GM21737 (cell line): ENCODE data around the gene RPTOR.
"Not testable (repeated sequence)": the region's sequence is repeated elsewhere in the genome, so short reads cannot be mapped to it uniquely, and the experiment has no call there.

ENCODE experiments used
- ATAC-seq: cut with Tn5 transposase; IDR thresholded peaks from one replicate; pipeline ENCODE4 v1.9.1; 2021; ENCODE audit warnings: mild to moderate bottlenecking, moderate library complexity; ENCODE audit not compliant: unreplicated experiment

The RPTOR gene

DNA sequence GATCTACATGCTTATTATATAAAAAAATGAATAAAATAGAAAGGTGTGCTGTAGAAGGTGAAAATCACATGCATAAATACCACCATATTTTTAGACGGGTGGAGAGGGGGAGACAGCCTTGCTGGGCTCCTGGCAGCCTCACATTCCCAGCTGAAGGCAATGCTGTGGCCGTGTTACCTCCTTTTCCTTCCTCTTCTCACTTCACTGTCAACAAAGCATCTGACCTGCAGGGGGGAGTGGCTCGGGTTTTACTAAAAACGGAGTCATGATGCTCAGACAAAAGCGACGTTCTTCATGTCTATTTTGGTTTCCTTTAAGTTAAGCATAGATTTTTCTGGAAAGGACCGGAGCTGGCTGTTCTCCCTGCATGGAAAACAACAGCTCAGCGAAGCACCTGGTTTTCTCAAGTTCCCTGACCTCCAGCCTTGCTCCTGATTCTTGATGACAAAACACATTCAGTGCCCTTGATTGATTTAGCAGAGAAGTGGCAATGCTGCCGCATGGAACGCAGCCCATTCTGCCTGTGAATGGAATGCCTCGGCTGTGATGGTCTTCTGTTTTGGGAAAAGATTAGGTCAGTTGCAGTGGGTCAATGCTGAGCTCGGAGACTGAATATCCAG is 5.5 kb upstream of the RPTOR start:
- no peak for ATAC-seq

GRCh38 chr17:80545499-80545826 is 825 bp downstream of the RPTOR start:
- ATAC-seq = no peak

- ATAC-seq = no peak
Observed at GRCh38 chr17:80546267-80546666, 1.6 kb downstream of the RPTOR start.

- ATAC-seq = no peak
Observed at GRCh38 chr17:80552523-80552922, 7.9 kb downstream of the RPTOR start.

- ATAC-seq = no peak
Observed at GRCh38 chr17:80555266-80555665, 10.6 kb downstream of the RPTOR start.

DNA sequence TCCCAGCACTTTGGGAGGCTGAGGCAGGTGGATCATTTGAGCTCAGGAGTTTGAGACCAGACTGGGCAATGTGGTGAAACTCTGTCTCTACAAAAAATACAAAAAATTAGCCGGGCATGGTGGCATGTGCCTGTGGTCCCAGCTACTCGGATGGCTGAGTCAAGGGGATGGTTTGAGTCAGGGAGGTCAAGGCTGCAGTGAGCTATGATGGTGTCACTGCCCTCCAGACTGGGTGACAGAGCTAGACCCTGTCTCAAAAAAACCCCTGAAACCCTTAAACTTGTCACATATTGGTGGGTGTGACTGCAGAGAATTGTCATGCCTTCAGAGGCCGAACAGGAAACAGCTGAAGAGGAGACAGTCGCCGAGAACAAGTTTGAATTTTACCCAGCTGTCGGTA is 13.4 kb downstream of the RPTOR start:
- no peak for ATAC-seq

DNA sequence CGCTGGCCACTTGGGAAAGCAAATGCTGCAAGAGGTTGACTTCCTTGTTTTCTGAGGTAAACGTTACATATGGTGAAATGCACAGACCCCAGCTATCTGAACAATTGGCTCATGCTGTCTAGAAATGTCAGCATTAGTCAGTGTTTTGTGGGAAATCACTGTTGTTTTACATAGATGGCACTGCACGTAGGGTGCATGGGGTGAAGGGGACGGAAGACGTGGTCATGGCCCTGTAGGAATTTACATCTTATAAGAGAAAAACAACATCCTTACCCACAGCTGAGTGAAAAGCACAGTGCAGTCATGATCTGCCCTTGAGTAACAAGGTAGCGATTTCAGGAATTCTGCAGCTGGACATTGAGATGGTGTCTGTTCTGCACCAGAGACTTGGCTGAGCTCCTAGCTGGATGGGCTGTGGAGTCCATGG is 15.2 kb downstream of the RPTOR start:
- no peak for ATAC-seq

DNA sequence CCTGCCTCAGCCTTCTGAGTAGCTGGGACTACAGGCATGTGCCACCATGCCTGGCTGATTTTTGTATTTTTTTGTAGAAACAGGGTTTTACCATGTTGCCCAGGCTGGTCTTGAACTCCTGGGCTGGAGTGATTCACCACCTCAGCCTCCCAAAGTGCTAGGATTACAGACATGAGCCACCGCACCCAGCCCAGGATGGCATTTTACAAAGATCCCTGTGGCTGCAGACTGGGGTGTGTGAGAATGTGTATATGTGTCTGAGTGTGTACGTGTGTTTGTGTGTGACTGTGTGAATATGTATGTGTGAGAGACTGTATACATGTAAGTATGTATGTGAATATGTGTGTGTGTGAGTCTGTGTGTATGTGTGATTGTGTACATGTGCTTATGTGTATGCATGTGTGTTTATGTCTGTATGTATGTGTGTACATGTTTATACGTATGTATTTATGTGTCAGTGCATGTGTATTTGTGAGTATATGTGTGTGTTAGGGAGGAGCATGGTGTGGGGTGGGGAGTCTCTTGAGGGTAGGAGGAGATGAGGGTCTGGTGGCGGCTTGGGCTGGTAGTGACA is 17.0 kb downstream of the RPTOR start:
- no peak for ATAC-seq

DNA sequence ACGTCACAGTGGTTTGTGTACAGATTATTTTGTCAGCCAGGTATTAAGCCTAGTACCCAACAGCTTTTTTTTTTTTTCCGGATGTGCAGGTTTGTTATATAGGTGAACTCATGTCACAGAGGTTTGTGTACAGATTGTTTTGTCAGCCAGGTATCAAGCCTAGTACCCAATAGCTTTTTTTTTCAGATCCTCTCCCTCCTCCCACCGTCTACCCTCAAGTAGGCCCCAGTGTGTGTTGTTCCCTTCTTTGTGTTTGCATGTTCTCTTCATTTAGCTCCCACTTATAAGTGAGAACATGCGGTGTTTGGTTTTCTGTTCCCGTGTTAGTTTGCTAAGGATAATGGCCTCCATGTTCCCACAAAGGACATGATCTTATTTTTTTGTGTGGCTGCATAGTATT is 19.9 kb downstream of the RPTOR start:
- ATAC-seq = no peak

DNA sequence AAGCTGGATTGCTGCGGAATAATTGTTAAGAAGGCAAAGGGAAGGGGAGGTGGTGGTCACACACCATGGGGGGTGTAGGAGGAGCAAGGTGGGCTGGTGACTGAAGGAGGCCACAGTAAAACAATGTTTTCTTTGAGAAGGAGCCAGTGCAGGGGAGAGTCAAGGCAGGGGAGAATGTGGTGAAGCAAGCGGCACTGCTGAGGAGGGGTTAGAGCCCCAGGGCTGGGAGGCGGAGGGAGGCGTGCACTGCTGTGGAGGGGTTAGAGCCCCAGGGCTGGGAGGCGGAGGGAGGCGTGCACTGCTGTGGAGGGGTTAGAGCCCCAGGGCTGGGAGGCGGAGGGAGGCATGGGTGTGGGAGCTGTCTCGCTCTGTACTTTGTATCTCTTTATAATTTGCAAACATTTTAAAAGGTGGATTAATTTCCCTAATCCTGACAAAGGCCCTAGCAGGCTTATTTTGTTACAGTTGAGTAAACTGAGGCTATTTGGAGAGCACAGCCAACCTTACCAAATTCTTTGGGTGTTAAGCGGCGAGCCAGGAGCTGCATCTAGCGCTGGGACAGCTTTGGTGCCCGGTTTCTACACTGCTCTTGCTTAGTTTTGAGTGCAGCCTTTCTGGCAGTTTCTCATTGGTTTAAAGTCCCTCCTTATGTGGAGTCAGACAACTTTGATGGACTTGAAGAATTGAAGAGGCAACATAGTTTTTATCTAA is 20.9 kb downstream of the RPTOR start:
- ATAC-seq = no peak

DNA sequence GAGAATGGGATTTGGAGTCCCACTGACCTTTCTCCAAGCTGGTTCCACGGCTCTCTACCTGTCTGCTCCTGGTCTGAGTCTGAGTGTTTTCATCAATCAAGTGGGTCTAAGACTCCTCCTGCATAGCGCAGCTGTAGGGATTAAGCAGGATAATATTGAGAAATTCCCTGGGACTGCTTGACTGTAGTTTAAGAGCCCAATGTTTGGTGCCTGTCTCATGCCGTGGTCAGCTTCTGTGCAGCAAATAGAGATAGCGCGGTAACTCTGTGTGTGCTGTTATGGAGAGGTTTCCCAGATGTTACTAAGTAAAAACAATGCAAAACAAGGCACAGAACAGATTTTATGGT is 21.4 kb downstream of the RPTOR start:
- ATAC-seq = no peak

GRCh38 chr17:80568246-80568645 is 23.6 kb downstream of the RPTOR start:
- no peak for ATAC-seq

DNA sequence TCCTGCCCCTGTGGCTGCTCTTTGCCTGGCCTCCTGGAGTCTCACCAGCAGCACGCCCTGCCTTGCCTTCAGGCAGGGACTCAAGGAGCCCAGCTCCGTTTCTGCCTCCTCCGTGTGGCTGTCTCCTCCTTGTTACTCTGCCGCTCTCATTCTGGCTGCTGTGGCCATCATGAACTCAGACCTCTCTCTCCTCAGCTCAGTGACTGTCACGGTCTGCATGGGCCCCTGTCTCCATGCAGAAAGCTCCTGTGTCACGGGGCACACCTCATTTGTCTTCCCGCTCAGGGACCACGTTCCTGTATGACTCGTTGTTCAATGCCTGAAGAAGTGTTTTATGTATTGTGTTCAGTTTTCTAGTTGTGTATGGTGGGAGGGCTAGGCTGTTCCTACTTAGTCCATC is 25.3 kb downstream of the RPTOR start:
- ATAC-seq = no peak

DNA sequence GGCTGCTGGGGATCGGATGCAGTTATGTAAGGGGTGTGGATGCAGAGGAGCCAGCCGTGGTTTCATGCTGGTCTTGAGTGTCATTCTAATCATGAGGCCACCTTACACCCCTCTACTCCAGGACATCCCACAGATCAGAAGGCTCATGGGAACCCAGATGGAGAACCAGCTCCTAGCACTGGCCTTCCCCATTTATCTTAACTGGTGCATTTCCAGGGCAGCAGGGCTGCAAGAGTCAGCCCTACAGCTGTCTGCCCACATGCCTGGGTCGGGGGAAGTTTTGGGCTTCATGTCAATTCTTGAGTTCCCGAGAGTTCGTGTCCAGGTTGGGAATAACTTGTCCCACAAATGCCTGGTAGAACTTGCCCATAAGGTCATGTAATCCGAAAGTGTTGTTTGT is 29.1 kb downstream of the RPTOR start:
- ATAC-seq = no peak

- ATAC-seq = no peak
Observed at GRCh38 chr17:80574496-80574895, 29.9 kb downstream of the RPTOR start.

- peak; percentile 81 for ATAC-seq
Observed at GRCh38 chr17:80575057-80575875, 30.6 kb downstream of the RPTOR start.

DNA sequence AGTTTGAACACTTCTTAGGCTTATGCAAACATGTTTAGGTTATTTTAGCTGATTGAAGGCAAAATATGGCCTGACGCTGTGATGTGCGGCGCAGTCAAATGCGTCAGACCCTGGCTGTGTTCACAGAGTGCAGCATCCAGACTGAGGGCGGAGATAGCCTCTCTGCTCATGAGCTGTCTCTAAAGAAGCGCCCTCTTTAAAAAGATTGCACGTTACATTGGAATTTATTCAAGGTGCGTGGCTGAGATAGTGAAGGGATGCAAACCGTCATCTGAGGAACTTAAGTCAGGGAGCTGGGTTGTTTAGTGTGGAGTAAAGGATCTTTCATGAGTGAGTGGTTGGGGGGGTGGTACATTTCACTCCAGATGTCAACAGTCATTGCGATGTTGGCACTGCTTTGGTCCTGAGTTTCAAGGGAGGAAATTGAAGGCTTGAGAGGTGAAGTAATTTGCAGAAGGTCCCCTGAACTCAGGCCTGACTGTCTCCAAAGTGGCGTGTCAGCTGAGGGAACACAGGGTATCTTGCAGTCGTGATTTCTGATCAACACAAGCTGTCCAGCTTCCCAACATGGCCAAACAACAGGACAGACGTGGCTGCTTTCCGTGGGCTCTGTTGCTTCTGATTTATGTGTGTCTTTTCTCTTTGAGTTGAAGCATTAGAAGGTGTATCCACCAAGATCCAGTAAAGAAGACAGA is 33.4 kb downstream of the RPTOR start:
- ATAC-seq = no peak

DNA sequence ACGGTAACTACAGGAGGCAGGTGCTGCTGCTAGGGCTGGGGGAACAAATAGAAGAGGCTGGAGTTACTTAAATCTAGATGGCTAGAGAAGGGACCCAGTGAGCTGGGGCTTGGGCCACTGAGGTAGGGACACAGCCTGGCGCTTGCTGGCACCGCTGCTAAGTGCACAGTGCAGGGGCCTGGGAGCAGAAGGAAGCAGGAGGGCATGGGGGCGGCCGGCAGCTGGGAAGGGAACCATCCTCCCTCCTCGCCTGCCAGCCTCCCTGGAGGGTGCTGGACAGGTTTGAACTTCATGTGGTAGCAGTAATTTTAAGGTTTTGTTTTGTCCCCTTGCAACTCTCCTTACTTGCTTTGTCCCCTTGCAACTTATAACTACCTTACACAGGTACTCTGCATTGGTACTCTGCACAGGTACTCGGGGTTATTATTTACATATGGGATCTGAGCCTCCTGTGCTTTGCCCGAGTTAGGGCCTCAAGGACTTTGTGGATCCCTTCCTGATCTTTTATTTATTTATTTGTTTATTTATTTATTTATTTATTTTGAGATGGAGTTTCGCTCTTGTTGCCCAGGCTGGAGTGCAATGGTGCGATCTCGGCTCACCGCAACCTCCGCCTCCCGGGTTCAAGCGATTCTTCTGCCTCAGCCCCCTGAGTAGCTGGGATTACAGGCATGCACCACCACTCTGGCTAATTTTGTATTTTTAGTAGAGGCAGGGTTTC is 34.2 kb downstream of the RPTOR start:
- ATAC-seq = not testable (repeated sequence)

GRCh38 chr17:80582165-80582564 is 37.5 kb downstream of the RPTOR start:
- ATAC-seq = no peak

GRCh38 chr17:80584176-80584905 is 39.7 kb downstream of the RPTOR start:
- no peak for ATAC-seq
